Osteoblast (primary cell): ENCODE results near the gene TPPP3. TPM values are rescaled to one million over a fixed set of nuclear protein-coding genes. Genes with fewer than 3 reads are reported as not detected.

Experiments
- DNase-seq: peaks from one replicate; pipeline ENCODE4 v3.0.0; 2011; ENCODE audit warnings: low spot score, mixed read lengths; ENCODE audit not compliant: insufficient read length; ENCODE audit errors: missing footprints
- H2AFZ ChIP-seq: 2 replicates; pipeline ENCODE4 v1.6.0; 2011; ENCODE audit warnings: mild to moderate bottlenecking, low read length
- H3K27ac ChIP-seq: 2 replicates; pipeline ENCODE4 v1.5.1; 2011; ENCODE audit warnings: mild to moderate bottlenecking, low read depth, low read length, moderate library complexity
- H3K27me3 ChIP-seq: 2 replicates; pipeline ENCODE4 v1.6.0; 2012; ENCODE audit warnings: mild to moderate bottlenecking, control low read depth, inconsistent platforms, low read length, moderate library complexity; ENCODE audit not compliant: insufficient read depth
- H3K36me3 ChIP-seq: 2 replicates; pipeline ENCODE4 v1.5.1; 2011; ENCODE audit warnings: mild to moderate bottlenecking, low read length, control low read depth, moderate library complexity; ENCODE audit not compliant: insufficient read depth
- H3K4me1 ChIP-seq: 2 replicates; pipeline ENCODE4 v1.5.1; 2011; ENCODE audit warnings: mild to moderate bottlenecking, low read length, control low read depth, moderate library complexity; ENCODE audit not compliant: insufficient read depth
- H3K4me2 ChIP-seq: 2 replicates; pipeline ENCODE4 v1.6.0; 2011; ENCODE audit warnings: mild to moderate bottlenecking, low read length; ENCODE audit not compliant: insufficient read depth
- H3K4me3 ChIP-seq: fragments of 200-600 bp; sonication (generic); 3 replicates; pipeline ENCODE4 v1.5.1; 2012; ENCODE audit warnings: mild to moderate bottlenecking, low read length, inconsistent platforms; ENCODE audit not compliant: insufficient read depth
- H3K79me2 ChIP-seq: 2 replicates; pipeline ENCODE4 v1.6.0; 2012; ENCODE audit warnings: mild to moderate bottlenecking, low read length, control low read depth, inconsistent platforms; ENCODE audit not compliant: insufficient read depth
- H3K9me3 ChIP-seq: 2 replicates; pipeline ENCODE4 v1.5.1; 2011; ENCODE audit warnings: low read depth, low read length, control low read depth
- H4K20me1 ChIP-seq: 2 replicates; pipeline ENCODE4 v1.6.0; 2012; ENCODE audit warnings: mild to moderate bottlenecking, low read length, control low read depth; ENCODE audit not compliant: insufficient read depth
- CTCF ChIP-seq: IDR thresholded peaks from 2 replicates; pipeline ENCODE4 v1.5.1; 2011; ENCODE audit warnings: mild to moderate bottlenecking, low read depth, low read length, moderate library complexity; ENCODE audit errors: extremely low read depth
- total RNA-seq: library from RNA; depleted of rRNA; stranded (reverse); fragments of >200 nt; gene quantifications from 2 replicates; pipeline ENCODE4 v1.2.3, GENCODE V29; 2012

TPPP3 gene
- total RNA-seq, 1 donor: 0.72 TPM

DNA sequence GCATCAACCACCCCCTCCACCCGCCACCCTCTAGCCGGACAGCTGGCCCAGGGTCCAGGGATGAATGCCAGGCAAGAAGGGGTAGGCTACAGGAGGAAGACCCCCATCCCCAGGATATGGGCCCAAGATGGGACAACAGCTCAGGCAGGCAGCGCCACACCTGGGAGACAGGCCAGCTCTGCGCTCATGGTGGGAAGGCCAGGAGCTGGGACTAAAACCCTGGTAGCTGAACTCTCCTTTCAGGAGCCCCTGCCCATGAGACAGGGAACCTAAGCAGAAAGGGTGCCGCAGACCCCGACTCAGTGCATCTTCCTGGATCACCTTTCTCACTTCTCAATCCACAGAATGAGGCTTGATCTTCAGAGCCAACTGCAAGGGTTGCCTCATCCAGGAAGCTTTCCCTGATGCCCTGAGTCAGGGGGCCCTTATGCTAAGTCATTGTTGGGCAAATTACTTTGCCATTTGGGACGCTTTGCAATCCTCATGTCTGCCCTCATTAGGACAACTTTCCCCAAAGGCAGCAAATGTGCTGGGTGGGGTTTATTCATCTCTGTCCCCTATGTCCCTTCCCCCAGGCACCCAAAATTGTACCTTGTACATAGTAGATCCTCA lies 14.0 kb upstream of the TPPP3 start:
- no peak for TF ChIP-seq CTCF
- peaks cover 28% of the 10 kb centered on the region for H3K4me1 ChIP-seq
- H3K79me2 ChIP-seq: peaks cover 7% of the 10 kb centered on the region
- H3K27ac ChIP-seq: peak overlapping the region; percentile 92
- no peaks in the 10 kb centered on the region for H3K27me3 ChIP-seq
- peak overlapping the region; percentile 21 for H3K4me3 ChIP-seq
- H3K9me3 ChIP-seq: no peaks in the 10 kb centered on the region
- no peaks in the 10 kb centered on the region for H3K36me3 ChIP-seq
- DNase-seq: peak; percentile 54
- H4K20me1 ChIP-seq: no peaks in the 10 kb centered on the region
- peak overlapping the region; percentile 80 for H2AFZ ChIP-seq
- H3K4me2 ChIP-seq: peak overlapping the region; percentile 47

DNA sequence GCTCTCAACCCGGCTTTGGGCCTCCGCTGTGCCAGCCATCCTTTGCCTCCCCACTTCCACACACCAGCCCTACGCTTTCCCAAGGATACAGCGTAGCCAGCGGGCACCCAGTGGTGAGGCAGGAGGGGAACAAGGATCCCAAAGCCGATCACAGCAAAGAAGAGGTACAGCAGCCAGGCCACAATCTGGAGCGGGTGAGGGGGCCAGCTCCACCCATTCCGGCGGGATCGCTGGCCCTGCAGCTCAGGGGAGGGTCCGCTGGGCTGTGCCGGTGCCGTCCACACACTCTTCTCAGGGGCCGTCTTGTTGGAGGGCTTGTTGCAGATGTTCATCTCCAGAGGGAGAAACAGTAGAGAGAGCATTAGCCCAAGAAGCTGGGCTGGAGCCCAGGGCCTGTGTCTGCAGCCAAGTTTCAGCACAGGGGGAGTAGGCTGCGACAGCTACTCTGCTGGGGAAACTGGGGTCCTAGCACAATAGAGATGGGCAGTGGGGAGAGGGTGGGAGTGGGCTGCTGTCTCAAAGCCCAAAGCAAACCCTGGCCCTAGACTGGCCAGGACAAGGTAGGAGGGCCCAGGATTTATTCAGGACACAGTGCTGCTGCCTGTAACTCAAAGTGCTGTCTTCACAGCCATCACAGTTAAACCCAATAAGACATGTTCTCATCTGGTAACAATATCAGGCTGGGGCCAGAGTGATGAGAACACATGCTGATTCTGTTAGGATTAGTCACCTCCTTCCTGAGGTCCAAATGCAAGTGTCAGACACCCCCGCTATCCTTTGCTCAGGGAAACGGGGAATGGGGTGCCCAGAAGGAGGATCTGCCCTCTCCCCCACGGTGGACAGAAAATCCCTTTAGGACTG lies 13.0 kb upstream of the TPPP3 start:
- Histone ChIP-seq H3K27me3 (no peaks in the 10 kb centered on the region), H3K79me2 (peaks cover 7% of the 10 kb centered on the region), H3K4me1 (peaks cover 28% of the 10 kb centered on the region), H2AFZ (peak overlapping the region; percentile 80), H3K36me3 (no peaks in the 10 kb centered on the region), H3K4me3 (peak overlapping the region; percentile 21), H3K27ac (peak overlapping the region; percentile 92), H3K4me2 (peak overlapping the region; percentile 47), H3K9me3 (no peaks in the 10 kb centered on the region), H4K20me1 (no peaks in the 10 kb centered on the region)
- peak; percentile 99 for DNase-seq
- TF ChIP-seq CTCF: no peak

GRCh38 chr16:67405336-67405735 lies 12.0 kb upstream of the TPPP3 start:
- H3K27ac ChIP-seq: no peak overlapping the region

More at GRCh38 chr16:67405336-67405735, 12.0 kb upstream of the TPPP3 start:
- H2AFZ ChIP-seq: no peak overlapping the region
- H3K36me3 ChIP-seq: no peaks in the 10 kb centered on the region
- no peak for TF ChIP-seq CTCF
- H3K27me3 ChIP-seq: no peaks in the 10 kb centered on the region
- peaks cover 7% of the 10 kb centered on the region for H3K79me2 ChIP-seq
- H3K4me2 ChIP-seq: no peak overlapping the region
- peak; percentile 64 for DNase-seq
- no peak overlapping the region for H3K4me3 ChIP-seq
- H3K4me1 ChIP-seq: peaks cover 28% of the 10 kb centered on the region
- no peaks in the 10 kb centered on the region for H4K20me1 ChIP-seq
- H3K9me3 ChIP-seq: no peaks in the 10 kb centered on the region
